ENCODE measurements around the gene TMEM207. TPM values are rescaled to one million over a fixed set of nuclear protein-coding genes. Genes with fewer than 3 reads are reported as not detected.
A peak's percentile ranks its signal among the peaks of the same experiment; 100 is the strongest.

Gene TMEM207
- total RNA-seq = not detected in 2 replicates
- polyA plus RNA-seq = not detected in 2 replicates
- not detected in 2 replicates for polyA plus RNA-seq (2012)
- not detected in 2 replicates for polyA minus RNA-seq (ENCODE audit: low replicate concordance)

- H4K20me1 ChIP-seq (ENCODE audit: control insufficient read depth, extremely low read depth, insufficient read depth, low read length) = no peaks in the 10 kb centered on the region
- no peaks in the 10 kb centered on the region for H3K9me3 ChIP-seq (ENCODE audit: control insufficient read depth, insufficient read depth, low read depth, low read length)
- no peaks in the 10 kb centered on the region for H3K4me1 ChIP-seq (ENCODE audit: control insufficient read depth, extremely low read depth, insufficient read depth, low read length)
- no peaks in the 10 kb centered on the region for H3K27me3 ChIP-seq (ENCODE audit: control insufficient read depth, insufficient read depth, low read length)
- H3K36me3 ChIP-seq (ENCODE audit: control insufficient read depth, insufficient read depth, low read length) = no peaks in the 10 kb centered on the region
- H3K79me2 ChIP-seq (ENCODE audit: control insufficient read depth, insufficient read depth, low read length) = no peaks in the 10 kb centered on the region
- no peak for TF ChIP-seq CTCF (conservative IDR thresholded peaks at IDR 0.05 in 1 of 2, IDR thresholded peaks at IDR 0.05 in 1 of 2; ENCODE audit: low read depth in 1 of 2, low read length in 2 of 2)
- no peak for TF ChIP-seq EZH2 (IDR thresholded peaks at IDR 0.05; ENCODE audit: low read length, missing control alignments)
- H3K9ac ChIP-seq (ENCODE audit: insufficient read depth, low read length) = no peak within 1 kb of the TSS
- H2AFZ ChIP-seq (ENCODE audit: low read length) = no peak within 1 kb of the TSS
- H3K4me2 ChIP-seq (ENCODE audit: extremely low read depth, insufficient read depth, low read length) = no peak within 1 kb of the TSS
- H3K4me3 ChIP-seq (replicated peaks in 1 of 4; ENCODE audit: control extremely low read depth in 1 of 4, insufficient read depth in 1 of 4, low read depth in 3 of 4, low read length in 4 of 4) = no peak within 1 kb of the TSS
- no peak for DNase-seq (ENCODE audit: low read depth in 2 of 2)
- no peak within 1 kb of the TSS for H3K27ac ChIP-seq (ENCODE audit: insufficient read depth, low read length)
Measured at GRCh38 chr3:190449801-190450200, at the start of gene TMEM207. Gene TMEM207 (minus strand): TSS chr3:190449901. CDS start chr3:190449809, 92 bp downstream.

GRCh38 chr3:190499122-190499521 is 49.4 kb upstream of the TMEM207 start:
- Histone ChIP-seq H3K4me2 (ENCODE audit: extremely low read depth, insufficient read depth, low read length) (no peak overlapping the region), H3K9ac (ENCODE audit: insufficient read depth, low read length) (no peak overlapping the region), H3K27me3 (ENCODE audit: control insufficient read depth, insufficient read depth, low read length) (no peaks in the 10 kb centered on the region), H3K4me3 (replicated peaks in 1 of 4; ENCODE audit: control extremely low read depth in 1 of 4, insufficient read depth in 1 of 4, low read depth in 3 of 4, low read length in 4 of 4) (no peak overlapping the region), H3K79me2 (ENCODE audit: control insufficient read depth, insufficient read depth, low read length) (no peaks in the 10 kb centered on the region), H3K9me3 (ENCODE audit: control insufficient read depth, insufficient read depth, low read depth, low read length) (no peaks in the 10 kb centered on the region), H3K36me3 (ENCODE audit: control insufficient read depth, insufficient read depth, low read length) (no peaks in the 10 kb centered on the region), H3K27ac (ENCODE audit: insufficient read depth, low read length) (no peak overlapping the region), H4K20me1 (ENCODE audit: control insufficient read depth, extremely low read depth, insufficient read depth, low read length) (no peaks in the 10 kb centered on the region), H3K4me1 (ENCODE audit: control insufficient read depth, extremely low read depth, insufficient read depth, low read length) (no peaks in the 10 kb centered on the region), H2AFZ (ENCODE audit: low read length) (peak overlapping the region; percentile 51)
- TF ChIP-seq EZH2 (IDR thresholded peaks at IDR 0.05; ENCODE audit: low read length, missing control alignments) (no peak), CTCF (conservative IDR thresholded peaks at IDR 0.05 in 1 of 2, IDR thresholded peaks at IDR 0.05 in 1 of 2; ENCODE audit: low read depth in 1 of 2, low read length in 2 of 2) (no peak)
- DNase-seq (ENCODE audit: low read depth in 2 of 2) = no peak

GRCh38 chr3:190498293-190498692 is 48.6 kb upstream of the TMEM207 start:
- no peak overlapping the region for H3K4me2 ChIP-seq (ENCODE audit: extremely low read depth, insufficient read depth, low read length)
- TF ChIP-seq EZH2 (IDR thresholded peaks at IDR 0.05; ENCODE audit: low read length, missing control alignments) (no peak), CTCF (conservative IDR thresholded peaks at IDR 0.05 in 1 of 2, IDR thresholded peaks at IDR 0.05 in 1 of 2; ENCODE audit: low read depth in 1 of 2, low read length in 2 of 2) (no peak)

More at GRCh38 chr3:190498293-190498692, 48.6 kb upstream of the TMEM207 start:
- Histone ChIP-seq H3K4me3 (replicated peaks in 1 of 4; ENCODE audit: control extremely low read depth in 1 of 4, insufficient read depth in 1 of 4, low read depth in 3 of 4, low read length in 4 of 4) (no peak overlapping the region), H2AFZ (ENCODE audit: low read length) (no peak overlapping the region), H3K27me3 (ENCODE audit: control insufficient read depth, insufficient read depth, low read length) (no peaks in the 10 kb centered on the region), H3K4me1 (ENCODE audit: control insufficient read depth, extremely low read depth, insufficient read depth, low read length) (no peaks in the 10 kb centered on the region), H3K27ac (ENCODE audit: insufficient read depth, low read length) (no peak overlapping the region), H3K79me2 (ENCODE audit: control insufficient read depth, insufficient read depth, low read length) (no peaks in the 10 kb centered on the region), H3K9ac (ENCODE audit: insufficient read depth, low read length) (no peak overlapping the region), H3K9me3 (ENCODE audit: control insufficient read depth, insufficient read depth, low read depth, low read length) (no peaks in the 10 kb centered on the region), H4K20me1 (ENCODE audit: control insufficient read depth, extremely low read depth, insufficient read depth, low read length) (no peaks in the 10 kb centered on the region), H3K36me3 (ENCODE audit: control insufficient read depth, insufficient read depth, low read length) (no peaks in the 10 kb centered on the region)
- no peak for DNase-seq (ENCODE audit: low read depth in 2 of 2)
